PC-3 (cell line): ENCODE data around the gene COL13A1.

Experiments used
- EZH2 ChIP-seq: fragments of 300-600 bp; sonication (generic); IDR thresholded peaks from one replicate; pipeline ENCODE4 v1.6.1; 2017; ENCODE audit warnings: antibody characterized with exemption, mild to moderate bottlenecking, low read length; ENCODE audit not compliant: unreplicated experiment
- EZH2phosphoT487 ChIP-seq: fragments of 300-600 bp; sonication (generic); IDR thresholded peaks from 2 replicates; pipeline ENCODE4 v1.6.1; 2018; ENCODE audit warnings: mild to moderate bottlenecking, antibody characterized with exemption, low read length, borderline replicate concordance
- TF ChIP-seq, protein P1 (sequence below): fragments of 300-600 bp; sonication (generic); conservative IDR thresholded peaks from 2 replicates; pipeline ENCODE4 v1.5.1; 2017; ENCODE audit warnings: antibody characterized with exemption, low read depth, mild to moderate bottlenecking, low read length

DNA sequence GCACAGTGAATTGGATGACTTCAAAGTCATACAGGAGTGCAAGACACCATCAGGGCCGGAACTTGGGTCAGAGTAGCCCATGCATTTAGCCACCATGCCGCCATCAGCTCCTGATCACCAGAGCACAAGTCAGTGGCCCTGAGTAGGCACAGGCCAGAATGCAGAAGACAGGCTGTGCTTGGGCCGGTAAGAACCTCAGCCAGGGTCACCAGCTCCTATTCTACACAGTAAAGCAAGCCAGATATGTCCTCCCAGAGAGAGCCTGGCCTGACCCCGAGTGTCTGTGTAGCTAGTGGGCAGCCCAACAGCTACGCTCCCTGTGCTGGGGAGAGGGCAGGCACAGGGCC, 44.5 kb upstream of the COL13A1 start:
- TF ChIP-seq, protein P1, sequence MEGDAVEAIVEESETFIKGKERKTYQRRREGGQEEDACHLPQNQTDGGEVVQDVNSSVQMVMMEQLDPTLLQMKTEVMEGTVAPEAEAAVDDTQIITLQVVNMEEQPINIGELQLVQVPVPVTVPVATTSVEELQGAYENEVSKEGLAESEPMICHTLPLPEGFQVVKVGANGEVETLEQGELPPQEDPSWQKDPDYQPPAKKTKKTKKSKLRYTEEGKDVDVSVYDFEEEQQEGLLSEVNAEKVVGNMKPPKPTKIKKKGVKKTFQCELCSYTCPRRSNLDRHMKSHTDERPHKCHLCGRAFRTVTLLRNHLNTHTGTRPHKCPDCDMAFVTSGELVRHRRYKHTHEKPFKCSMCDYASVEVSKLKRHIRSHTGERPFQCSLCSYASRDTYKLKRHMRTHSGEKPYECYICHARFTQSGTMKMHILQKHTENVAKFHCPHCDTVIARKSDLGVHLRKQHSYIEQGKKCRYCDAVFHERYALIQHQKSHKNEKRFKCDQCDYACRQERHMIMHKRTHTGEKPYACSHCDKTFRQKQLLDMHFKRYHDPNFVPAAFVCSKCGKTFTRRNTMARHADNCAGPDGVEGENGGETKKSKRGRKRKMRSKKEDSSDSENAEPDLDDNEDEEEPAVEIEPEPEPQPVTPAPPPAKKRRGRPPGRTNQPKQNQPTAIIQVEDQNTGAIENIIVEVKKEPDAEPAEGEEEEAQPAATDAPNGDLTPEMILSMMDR, result no peak
- TF ChIP-seq EZH2, result no peak
- TF ChIP-seq EZH2phosphoT487, result no peak
